ENCODE measurements around the gene MAP1LC3B.

MAP1LC3B gene

DNA sequence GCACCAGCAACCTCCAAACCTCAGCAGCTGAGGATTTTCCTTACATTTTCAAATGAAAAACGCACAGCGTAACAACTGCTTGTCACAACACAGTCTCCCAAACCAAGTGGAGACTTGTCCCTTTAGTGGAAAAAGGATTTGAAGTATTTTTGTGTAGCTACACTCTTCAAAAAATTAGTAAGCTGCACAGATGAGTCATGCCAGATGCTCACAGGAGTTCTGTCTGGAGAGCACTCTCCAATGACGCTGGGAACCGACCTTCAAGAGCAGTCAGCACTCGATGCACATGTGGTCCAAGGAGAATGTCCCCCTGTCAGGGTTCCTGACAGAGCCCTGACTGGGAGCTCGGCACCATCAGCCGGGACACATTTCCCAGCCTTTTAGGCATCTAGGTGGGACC, 39.8 kb downstream of the MAP1LC3B start:
- no peaks in the 10 kb centered on the region for H3K36me3 ChIP-seq (ENCODE audit: control insufficient read depth, insufficient read depth, low read length)
- H3K4me3 ChIP-seq (replicated peaks; ENCODE audit: low read depth, low read length) = no peak overlapping the region
- no peak for TF ChIP-seq CTCF (IDR thresholded peaks at IDR 0.05; ENCODE audit: insufficient read depth, low read length, poor library complexity, severe bottlenecking)
- no peak for DNase-seq (ENCODE audit: extremely low read depth, insufficient read length)
- no peaks in the 10 kb centered on the region; the same call in 1 of the 2 replicates for H3K27me3 ChIP-seq (replicated peaks; ENCODE audit: control insufficient read depth, insufficient read depth, low read length)

GRCh38 chr16:87432330-87432915, 40.3 kb downstream of the MAP1LC3B start:
- Histone ChIP-seq H3K36me3 (ENCODE audit: control insufficient read depth, insufficient read depth, low read length) (no peaks in the 10 kb centered on the region), H3K27me3 (replicated peaks; ENCODE audit: control insufficient read depth, insufficient read depth, low read length) (no peaks in the 10 kb centered on the region; the same call in 1 of the 2 replicates), H3K4me3 (replicated peaks; ENCODE audit: low read depth, low read length) (no peak overlapping the region)
- DNase-seq (ENCODE audit: extremely low read depth, insufficient read length) = no peak
- no peak for TF ChIP-seq CTCF (IDR thresholded peaks at IDR 0.05; ENCODE audit: insufficient read depth, low read length, poor library complexity, severe bottlenecking)

GRCh38 chr16:87434146-87434667, 42.1 kb downstream of the MAP1LC3B start:
- no peak for TF ChIP-seq CTCF (IDR thresholded peaks at IDR 0.05; ENCODE audit: insufficient read depth, low read length, poor library complexity, severe bottlenecking)
- no peak for DNase-seq (ENCODE audit: extremely low read depth, insufficient read length)
- no peaks in the 10 kb centered on the region; the same call in 1 of the 2 replicates for H3K27me3 ChIP-seq (replicated peaks; ENCODE audit: control insufficient read depth, insufficient read depth, low read length)
- H3K36me3 ChIP-seq (ENCODE audit: control insufficient read depth, insufficient read depth, low read length) = no peaks in the 10 kb centered on the region
- H3K4me3 ChIP-seq (replicated peaks; ENCODE audit: low read depth, low read length) = no peak overlapping the region

DNA sequence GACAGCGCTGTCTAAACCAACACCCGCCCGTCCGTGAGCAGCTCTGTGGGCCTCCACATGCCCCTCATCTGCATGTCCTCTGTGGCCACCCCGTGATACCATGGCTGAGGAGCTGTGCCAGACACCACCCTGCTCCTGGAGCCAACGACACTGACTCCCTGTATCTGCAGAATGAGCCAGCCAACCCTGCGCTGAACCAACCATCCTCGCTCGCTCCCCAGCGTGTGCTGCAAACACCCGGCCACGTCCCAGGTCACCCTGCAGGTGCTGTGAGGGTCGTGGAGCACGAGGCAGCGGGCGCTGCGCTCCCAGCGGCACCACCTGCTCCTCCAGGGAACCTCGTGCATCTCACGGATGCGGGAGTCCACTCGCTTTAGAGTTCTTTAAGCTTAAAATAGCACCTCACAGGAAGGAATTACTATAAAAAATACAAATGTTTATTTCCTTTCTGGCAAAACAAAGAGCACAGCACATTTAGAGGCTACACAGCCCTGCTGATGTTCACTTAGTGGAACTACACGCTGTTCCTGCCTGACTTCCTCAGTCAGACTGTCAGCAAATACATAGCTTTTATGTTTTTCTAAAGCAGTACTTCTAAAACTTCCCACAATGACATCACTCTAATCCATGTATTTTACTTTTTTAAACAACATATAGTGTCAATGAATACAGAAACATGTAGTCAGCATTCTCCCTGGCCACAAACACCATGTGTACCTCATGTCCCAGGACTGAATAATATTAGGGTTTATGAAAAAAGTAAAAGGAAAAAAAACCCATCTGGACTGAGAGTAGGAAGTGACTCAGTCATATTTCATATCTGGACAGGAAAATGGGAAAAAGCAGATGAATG, 43.5 kb downstream of the MAP1LC3B start:
- Histone ChIP-seq H3K27me3 (replicated peaks; ENCODE audit: control insufficient read depth, insufficient read depth, low read length) (no peaks in the 10 kb centered on the region; the same call in 1 of the 2 replicates), H3K4me3 (replicated peaks; ENCODE audit: low read depth, low read length) (no peak overlapping the region), H3K36me3 (ENCODE audit: control insufficient read depth, insufficient read depth, low read length) (no peaks in the 10 kb centered on the region)
- no peak for DNase-seq (ENCODE audit: extremely low read depth, insufficient read length)
- no peak for TF ChIP-seq CTCF (IDR thresholded peaks at IDR 0.05; ENCODE audit: insufficient read depth, low read length, poor library complexity, severe bottlenecking)

- H3K36me3 ChIP-seq (ENCODE audit: control insufficient read depth, insufficient read depth, low read length) = no peaks in the 10 kb centered on the region
- no peaks in the 10 kb centered on the region; the same call in 1 of the 2 replicates for H3K27me3 ChIP-seq (replicated peaks; ENCODE audit: control insufficient read depth, insufficient read depth, low read length)
- no peak overlapping the region for H3K4me3 ChIP-seq (replicated peaks; ENCODE audit: low read depth, low read length)
- TF ChIP-seq CTCF (IDR thresholded peaks at IDR 0.05; ENCODE audit: insufficient read depth, low read length, poor library complexity, severe bottlenecking) = no peak
- DNase-seq (ENCODE audit: extremely low read depth, insufficient read length) = no peak
These were observed 44.4 kb downstream of the MAP1LC3B start for GRCh38 chr16:87436225-87437172.

All from GM06990 (cell line).